ENCODE measurements around the gene RIMBP2. TPM values are rescaled to one million over a fixed set of nuclear protein-coding genes. Genes with fewer than 3 reads are reported as not detected.

The RIMBP2 gene
- total and polyA plus RNA-seq, 9 of the 15 experiments (the other 6 are each of a cell fraction or from before 2014, with no cell fraction given), result not detected

- TF ChIP-seq NFRKB (IDR thresholded peaks at IDR 0.05; ENCODE audit: low read depth), result no peak
Measured at GRCh38 chr12:130595566-130595965, 120.5 kb downstream of the RIMBP2 start (continued).

GRCh38 chr12:130593056-130593455 is 123.0 kb downstream of the RIMBP2 start:
- POLR2A ChIA-PET, result no interaction called here

More at GRCh38 chr12:130593056-130593455, 123.0 kb downstream of the RIMBP2 start:
- H2AFZ ChIP-seq (ENCODE audit: low read depth, low read length), result no peak overlapping the region
- ATAC-seq, result no peak
- no peak for DNase-seq (ENCODE audit: extremely low read depth in 1 of 4, low spot score in 3 of 4)
- no peak overlapping the region for H3K4me3 ChIP-seq
- no peaks in the 10 kb centered on the region for H3K36me3 ChIP-seq (ENCODE audit: control insufficient read depth, insufficient read depth, low read length)
- no peak overlapping the region for H3K4me2 ChIP-seq (ENCODE audit: insufficient read depth, low read length)
- FAIRE-seq, result no peak
- BruUV-seq (replicated peaks), result no TSS peak
- in situ Hi-C loops (cut with MboI), result no loop called here
- H3K27me3 ChIP-seq (ENCODE audit: control insufficient read depth in 2 of 2, insufficient read depth in 2 of 2, low read length in 2 of 2), result peaks cover 16 to 38% of the 10 kb centered on the region in 2 experiments; a peak in 4 of 5 replicates
- no peaks in the 10 kb centered on the region for H3K9me3 ChIP-seq (replicated peaks; ENCODE audit: control insufficient read depth, insufficient read depth, low read depth, low read length)
- WGBS (ENCODE audit: insufficient coverage, low coverage, missing lambda C conversion rate), result under 1% methylated on average over 11 of the region's 11 CpGs
- TF ChIP-seq ZNF121 (CRISPR knock-in tag; conservative IDR thresholded peaks at IDR 0.05) (no peak), SNAPC5 (CRISPR knock-in tag; IDR thresholded peaks at IDR 0.05) (no peak), PBX2 (CRISPR knock-in tag; IDR thresholded peaks at IDR 0.05; ENCODE audit: low read depth) (no peak), PBX2 (tag; conservative IDR thresholded peaks at IDR 0.05; ENCODE audit: low read depth) (no peak), DACH1 (IDR thresholded peaks at IDR 0.05; ENCODE audit: partially characterized antibody) (no peak), FOS (IDR thresholded peaks at IDR 0.05; ENCODE audit: extremely low read depth, insufficient read length) (no peak), MYC (IDR thresholded peaks at IDR 0.05; ENCODE audit: low read depth, low read length) (no peak), MYC (CRISPR knock-in tag; IDR thresholded peaks at IDR 0.05; ENCODE audit: borderline replicate concordance, low read depth) (no peak), NFIC (IDR thresholded peaks at IDR 0.05) (no peak), PRPF4 (IDR thresholded peaks at IDR 0.05; ENCODE audit: insufficient read depth, low read depth, low read length, poor library complexity, severe bottlenecking) (no peak), ZNF253 (CRISPR knock-in tag; conservative IDR thresholded peaks at IDR 0.05) (no peak), MED1 (CRISPR knock-in tag; IDR thresholded peaks at IDR 0.05; ENCODE audit: borderline replicate concordance) (no peak)
- H3K9ac ChIP-seq (ENCODE audit: insufficient read depth in 1 of 2, low read depth in 2 of 2, low read length in 2 of 2), result no peak overlapping the region
- H3K27ac ChIP-seq (ENCODE audit: extremely low read depth, low read depth, low read length), result no peak overlapping the region
- no peaks in the 10 kb centered on the region for H3K79me2 ChIP-seq (ENCODE audit: control insufficient read depth, insufficient read depth, low read length)
- intact Hi-C loops (cut with micrococcal nuclease), result no loop called here
- CTCF ChIA-PET (ENCODE audit: low intra/inter-chr PET ratio), result no interaction called here
- no peaks in the 10 kb centered on the region for H3K4me1 ChIP-seq (replicated peaks in 1 of 2; ENCODE audit: control insufficient read depth in 2 of 2, insufficient read depth in 2 of 2, low read length in 2 of 2)
- H4K20me1 ChIP-seq (replicated peaks; ENCODE audit: control insufficient read depth, insufficient read depth, low read length), result peaks cover 5% of the 10 kb centered on the region; the same call in 1 of the 2 replicates
- no peaks in the 10 kb centered on the region for H3K9me1 ChIP-seq (ENCODE audit: control insufficient read depth, insufficient read depth, low read length)

Measured in K562 (cell line).